LNCaP clone FGC (cell line): Measurements from ENCODE around the gene FGGY.

Experiments
- DNase-seq: peaks from one replicate; pipeline ENCODE4 v3.0.0-alpha.2; 2011; ENCODE audit warnings: low read depth
- H3K4me3 ChIP-seq: 2 replicates; pipeline ENCODE4 v1.5.1; 2011; ENCODE audit warnings: mild to moderate bottlenecking, low read depth, low read length, control low read depth
- CTCF ChIP-seq: IDR thresholded peaks from 2 replicates; pipeline ENCODE4 v1.5.1; 2012; ENCODE audit warnings: mild to moderate bottlenecking; ENCODE audit not compliant: control insufficient read depth, insufficient read depth; ENCODE audit errors: extremely low read depth

Gene FGGY

GRCh38 chr1:59549066-59549837 lies 252.4 kb downstream of the FGGY start:
- no peak for TF ChIP-seq CTCF
- no peak overlapping the region for H3K4me3 ChIP-seq
- DNase-seq: no peak

GRCh38 chr1:59549903-59550302 lies 253.0 kb downstream of the FGGY start:
- H3K4me3 ChIP-seq: no peak overlapping the region
- no peak for DNase-seq
- TF ChIP-seq CTCF: no peak

- no peak for TF ChIP-seq CTCF
- H3K4me3 ChIP-seq: no peak overlapping the region
- no peak for DNase-seq
Observed at GRCh38 chr1:59552007-59552406, 255.1 kb downstream of the FGGY start.

- TF ChIP-seq CTCF: no peak
- no peak for DNase-seq
- H3K4me3 ChIP-seq: no peak overlapping the region
Observed at GRCh38 chr1:59553371-59553770, 256.5 kb downstream of the FGGY start.

- TF ChIP-seq CTCF: no peak
- H3K4me3 ChIP-seq: no peak overlapping the region
- DNase-seq: no peak
Observed at GRCh38 chr1:59554011-59554663, 257.2 kb downstream of the FGGY start.

- DNase-seq: no peak
Observed at GRCh38 chr1:59554752-59555151, 257.9 kb downstream of the FGGY start.

More at GRCh38 chr1:59554752-59555151, 257.9 kb downstream of the FGGY start:
- H3K4me3 ChIP-seq: no peak overlapping the region
- no peak for TF ChIP-seq CTCF
